Stimulated activated CD8-positive, alpha-beta memory T cell treated with anti-CD3 and anti-CD28 coated beads, Interleukin-7, amount 100 ng/mL, for 1 hour (primary cell): Measurements from ENCODE around the gene TMTC3.
"Not testable (repeated sequence)": the region's sequence is repeated elsewhere in the genome, so short reads cannot be mapped to it uniquely, and the experiment has no call there.

Experiments
- DNase-seq, 2 donors: peaks; one replicate each; pipeline ENCODE4 v3.0.0-alpha.2; 2020; ENCODE audit warnings: low read depth in 2 of 2

Gene TMTC3

GRCh38 chr12:88141774-88142609, at the start of gene TMTC3, which contains the start of gene CEP290:
TSS of gene TMTC3 (plus strand) at chr12:88142307. CDS start at chr12:88148316, 6,009 bp downstream.
TSS of gene CEP290 (minus strand) at chr12:88142088. CDS start at chr12:88141307, 781 bp downstream.
- DNase-seq, result peak; percentile 76 to 81

GRCh38 chr12:88092771-88093170, 49.3 kb upstream of the TMTC3 start:
- DNase-seq, result no peak

- DNase-seq, result no peak
These were observed 48.5 kb upstream of the TMTC3 start for GRCh38 chr12:88093573-88093972.

- DNase-seq, result no peak
These were observed 34.1 kb upstream of the TMTC3 start for GRCh38 chr12:88108021-88108420.

GRCh38 chr12:88111074-88111652, 30.9 kb upstream of the TMTC3 start:
- DNase-seq, result no peak

- DNase-seq, result no peak
These were observed 28.2 kb upstream of the TMTC3 start for GRCh38 chr12:88113871-88114270.

GRCh38 chr12:88122666-88123065, 19.4 kb upstream of the TMTC3 start:
- no peak for DNase-seq

GRCh38 chr12:88127099-88127498, 15.0 kb upstream of the TMTC3 start:
- DNase-seq, result no peak

- DNase-seq, result no peak
These were observed 14.3 kb upstream of the TMTC3 start for GRCh38 chr12:88127855-88128254.

- no peak for DNase-seq
These were observed 9.7 kb upstream of the TMTC3 start for GRCh38 chr12:88132392-88132791.

- DNase-seq, result not testable (repeated sequence)
These were observed 8.9 kb upstream of the TMTC3 start for GRCh38 chr12:88133181-88133580.

- DNase-seq, result not testable (repeated sequence)
These were observed 2.4 kb upstream of the TMTC3 start for GRCh38 chr12:88139711-88140110.

GRCh38 chr12:88141425-88141773, 708 bp upstream of the TMTC3 start:
- DNase-seq, result no peak

- DNase-seq, result peak in 1 of 2 donors; percentile 8
These were observed 494 bp downstream of the TMTC3 start for GRCh38 chr12:88142610-88142991.

- no peak for DNase-seq
These were observed 1.9 kb downstream of the TMTC3 start for GRCh38 chr12:88144037-88144436.

- no peak for DNase-seq
These were observed 2.7 kb downstream of the TMTC3 start for GRCh38 chr12:88144546-88145468.

GRCh38 chr12:88145567-88146505, 3.7 kb downstream of the TMTC3 start:
- no peak for DNase-seq

GRCh38 chr12:88150063-88150462, 8.0 kb downstream of the TMTC3 start:
- DNase-seq, result no peak

GRCh38 chr12:88153959-88154358, 11.9 kb downstream of the TMTC3 start:
- DNase-seq, result no peak

GRCh38 chr12:88156075-88156654, 14.1 kb downstream of the TMTC3 start:
- DNase-seq, result no peak

- DNase-seq, result no peak
These were observed 21.3 kb downstream of the TMTC3 start for GRCh38 chr12:88163371-88163770.
